ENCODE data around the gene CRIP1. TPM values are rescaled to one million over a fixed set of nuclear protein-coding genes. Genes with fewer than 3 reads are reported as not detected.

Gene CRIP1
- total RNA-seq, 8 experiments from 2014 or later = 3.3 to 14.5 (median 5.1) TPM

- in situ Hi-C loops (cut with MboI; ENCODE audit: low pct_unique_long_range_greater_than_20kb in 2 of 9, low sequenced_read_pairs in 9 of 9, unreplicated experiment in 9 of 9) = no loop called here
- 30 to 100% (median 90%) methylated on average over 2 to 3 of the region's 31 CpGs; no CpG with 5 or more reads in 3 of the 10 experiments for WGBS, 10 experiments
- no peak for ATAC-seq (replicated peaks in 6 of 8)
- Histone ChIP-seq H3K4me3 (no peak overlapping the region), H3K4me1 (replicated peaks in 1 of 2) (peaks cover 5 to 9% of the 10 kb centered on the region in 2 donors), H3K27ac (no peak overlapping the region)
Measured at GRCh38 chr14:105497671-105498429, 11.2 kb downstream of the CRIP1 start.

- in situ Hi-C loops (cut with MboI; ENCODE audit: low pct_unique_long_range_greater_than_20kb in 2 of 9, low sequenced_read_pairs in 9 of 9, unreplicated experiment in 9 of 9) = no loop called here
- no peak overlapping the region for H3K4me3 ChIP-seq
Measured at GRCh38 chr14:105498430-105499255, 12.0 kb downstream of the CRIP1 start.

GRCh38 chr14:105499256-105500035, 12.8 kb downstream of the CRIP1 start:
- peak overlapping the region; percentile 4 to 66 for H3K27ac ChIP-seq
- in situ Hi-C loops (cut with MboI; ENCODE audit: low pct_unique_long_range_greater_than_20kb in 2 of 9, low sequenced_read_pairs in 9 of 9, unreplicated experiment in 9 of 9) = no loop called here

More at GRCh38 chr14:105498430-105499255, 12.0 kb downstream of the CRIP1 start:
- ATAC-seq (replicated peaks in 6 of 8) = peak in 7 of 8 experiments; percentile 20 to 60 (median 43)
- H3K27ac ChIP-seq = peak overlapping the region; percentile 4 to 66
- H3K4me1 ChIP-seq (replicated peaks in 1 of 2) = peaks cover 5 to 9% of the 10 kb centered on the region in 2 donors
- WGBS, 10 experiments = 62 to 100% (median 87%) methylated on average over 1 to 16 of the region's 36 CpGs; no CpG with 5 or more reads in 3 of the 10 experiments

GRCh38 chr14:105500036-105500725, 13.5 kb downstream of the CRIP1 start:
- in situ Hi-C loops (cut with MboI; ENCODE audit: low pct_unique_long_range_greater_than_20kb in 2 of 9, low sequenced_read_pairs in 9 of 9, unreplicated experiment in 9 of 9) = no loop called here
- 59 to 100% (median 76%) methylated on average over 2 to 8 of the region's 21 CpGs; no CpG with 5 or more reads in 5 of the 10 experiments for WGBS, 10 experiments
- no peak for ATAC-seq (replicated peaks in 6 of 8)
- Histone ChIP-seq H3K4me1 (replicated peaks in 1 of 2) (peaks cover 5 to 9% of the 10 kb centered on the region in 2 donors), H3K27ac (no peak overlapping the region), H3K4me3 (no peak overlapping the region)

More at GRCh38 chr14:105499256-105500035, 12.8 kb downstream of the CRIP1 start:
- peak in 6 of 8 experiments; percentile 43 to 82 (median 68) for ATAC-seq (replicated peaks in 6 of 8)
- Histone ChIP-seq H3K4me3 (no peak overlapping the region), H3K4me1 (replicated peaks in 1 of 2) (peaks cover 5 to 9% of the 10 kb centered on the region in 2 donors)
- 35 to 100% methylated on average over 1 to 4 of the region's 27 CpGs; no CpG with 5 or more reads in 8 of the 10 experiments for WGBS, 10 experiments

GRCh38 chr14:105500726-105501101, 14.0 kb downstream of the CRIP1 start:
- no peak for ATAC-seq (replicated peaks in 6 of 8)
- H3K4me1 ChIP-seq (replicated peaks in 1 of 2) = peaks cover 5 to 9% of the 10 kb centered on the region in 2 donors
- no peak overlapping the region for H3K4me3 ChIP-seq
- in situ Hi-C loops (cut with MboI; ENCODE audit: low pct_unique_long_range_greater_than_20kb in 2 of 9, low sequenced_read_pairs in 9 of 9, unreplicated experiment in 9 of 9) = no loop called here
- no peak overlapping the region for H3K27ac ChIP-seq
- WGBS, 10 experiments = 40 to 100% (median 75%) methylated on average over 1 to 8 of the region's 10 CpGs; no CpG with 5 or more reads in 4 of the 10 experiments

GRCh38 chr14:105501504-105502291, 15.0 kb downstream of the CRIP1 start:
- Histone ChIP-seq H3K27ac (no peak overlapping the region), H3K4me1 (replicated peaks in 1 of 2) (peaks cover 5 to 9% of the 10 kb centered on the region in 2 donors), H3K4me3 (no peak overlapping the region)
- in situ Hi-C loops (cut with MboI; ENCODE audit: low pct_unique_long_range_greater_than_20kb in 2 of 9, low sequenced_read_pairs in 9 of 9, unreplicated experiment in 9 of 9) = no loop called here
- WGBS, 10 experiments = 65 to 100% (median 98%) methylated on average over 1 to 8 of the region's 13 CpGs; no CpG with 5 or more reads in 1 of the 10 experiments
- no peak for ATAC-seq (replicated peaks in 6 of 8)

- in situ Hi-C loops (cut with MboI; ENCODE audit: low pct_unique_long_range_greater_than_20kb in 2 of 9, low sequenced_read_pairs in 9 of 9, unreplicated experiment in 9 of 9) = no loop called here
- ATAC-seq (replicated peaks in 6 of 8) = no peak
- 62 to 82% (median 82%) methylated on average over 4 to 6 of the region's 18 CpGs; no CpG with 5 or more reads in 7 of the 10 experiments for WGBS, 10 experiments
- Histone ChIP-seq H3K4me3 (no peak overlapping the region), H3K4me1 (replicated peaks in 1 of 2) (peaks cover 5 to 9% of the 10 kb centered on the region in 2 donors), H3K27ac (no peak overlapping the region)
Measured at GRCh38 chr14:105502446-105503295, 16.0 kb downstream of the CRIP1 start.

- no peak overlapping the region for H3K27ac ChIP-seq
- ATAC-seq (replicated peaks in 6 of 8) = no peak
- H3K4me1 ChIP-seq (replicated peaks in 1 of 2) = peaks cover 5 to 9% of the 10 kb centered on the region in 2 donors
- in situ Hi-C loops (cut with MboI; ENCODE audit: low pct_unique_long_range_greater_than_20kb in 2 of 9, low sequenced_read_pairs in 9 of 9, unreplicated experiment in 9 of 9) = no loop called here
- 60% methylated on average over 1 of the region's 7 CpGs; no CpG with 5 or more reads in 9 of the 10 experiments for WGBS, 10 experiments
- H3K4me3 ChIP-seq = no peak overlapping the region
Measured at GRCh38 chr14:105503296-105503640, 16.6 kb downstream of the CRIP1 start.

- Histone ChIP-seq H3K4me1 (replicated peaks in 1 of 2) (peaks cover 5 to 6% of the 10 kb centered on the region in 2 donors), H3K4me3 (no peak overlapping the region), H3K27ac (no peak overlapping the region)
- no peak for ATAC-seq (replicated peaks in 6 of 8)
- WGBS, 10 experiments = 22 to 85% (median 58%) methylated on average over 3 to 5 of the region's 29 CpGs; no CpG with 5 or more reads in 6 of the 10 experiments
- in situ Hi-C loops (cut with MboI; ENCODE audit: low pct_unique_long_range_greater_than_20kb in 2 of 9, low sequenced_read_pairs in 9 of 9, unreplicated experiment in 9 of 9) = no loop called here
Measured at GRCh38 chr14:105503935-105504692, 17.4 kb downstream of the CRIP1 start.

GRCh38 chr14:105505101-105505500, 18.4 kb downstream of the CRIP1 start:
- in situ Hi-C loops (cut with MboI; ENCODE audit: low pct_unique_long_range_greater_than_20kb in 2 of 9, low sequenced_read_pairs in 9 of 9, unreplicated experiment in 9 of 9) = no loop called here
- Histone ChIP-seq H3K27ac (no peak overlapping the region), H3K4me3 (no peak overlapping the region), H3K4me1 (replicated peaks in 1 of 2) (no peaks in the 10 kb centered on the region)
- WGBS, 10 experiments = 65 to 94% (median 86%) methylated on average over 2 to 9 of the region's 16 CpGs; no CpG with 5 or more reads in 6 of the 10 experiments
- ATAC-seq (replicated peaks in 6 of 8) = no peak
